Naive thymus-derived CD4-positive, alpha-beta T cell (primary cell): ENCODE results near the gene TMEM163. TPM values are rescaled to one million over a fixed set of nuclear protein-coding genes. Genes with fewer than 3 reads are reported as not detected.
A peak's percentile ranks its signal among the peaks of the same experiment; 100 is the strongest.

Experiments used
- ATAC-seq: fragments of 150-1000 bp; cut with Tn5 transposase; 2 replicates; pipeline ENCODE4 v1.10.0; 2021; ENCODE audit warnings: mild to moderate bottlenecking, moderate library complexity
- CTCF ChIA-PET: fragments of 350-600 bp; sonication (Branson Sonifier 250); formaldehyde crosslinking; loops from one replicate; lab custom pipeline; 2021; ENCODE audit warnings: antibody characterized with exemption; lab: Charles Lee
- POLR2A ChIA-PET: fragments of 350-600 bp; sonication (Branson Sonifier 250); formaldehyde crosslinking; loops from one replicate; lab custom pipeline; 2021; ENCODE audit warnings: antibody characterized with exemption, inconsistent platforms; lab: Charles Lee
- DNase-seq, 9 donors: peaks; one replicate each; pipeline versions ENCODE4 v3.0.0 to v3.0.0-alpha.2; 2020 to 2022; ENCODE audit warnings: mixed read lengths in 1 of 9
- H3K27ac ChIP-seq: one replicate; pipeline ENCODE4 v1.7.0; 2013; ENCODE audit warnings: mild to moderate bottlenecking, low read depth, low read length, moderate library complexity
- H3K27me3 ChIP-seq, 2 donors: one replicate each; pipeline ENCODE4 v1.7.0; 2013; ENCODE audit warnings: low read length in 2 of 2, mild to moderate bottlenecking in 2 of 2, moderate library complexity in 2 of 2; ENCODE audit not compliant: control insufficient read depth in 2 of 2, insufficient read depth in 2 of 2
- H3K36me3 ChIP-seq, 3 experiments: 1 replicate in 2 of 3; 2 replicates in 1 of 3; pipeline ENCODE4 v1.7.0; 2013; ENCODE audit warnings: low read length in 3 of 3, mild to moderate bottlenecking in 3 of 3, moderate library complexity in 1 of 3; ENCODE audit not compliant: insufficient read depth in 3 of 3, control insufficient read depth in 2 of 3
- H3K4me1 ChIP-seq, 2 donors: one replicate each; pipeline ENCODE4 v1.7.0; 2013; ENCODE audit warnings: low read length in 2 of 2, mild to moderate bottlenecking in 2 of 2, moderate library complexity in 1 of 2; ENCODE audit not compliant: control insufficient read depth in 2 of 2, insufficient read depth in 2 of 2
- H3K4me3 ChIP-seq: 2 replicates; pipeline ENCODE4 v1.7.0; 2013; ENCODE audit warnings: mild to moderate bottlenecking, low read length
- H3K9me3 ChIP-seq, 3 experiments: 1 replicate in 2 of 3; 2 replicates in 1 of 3; pipeline ENCODE4 v1.7.0; 2013; ENCODE audit warnings: low read length in 3 of 3; ENCODE audit not compliant: control insufficient read depth in 2 of 3
- H3K27ac Mint-ChIP-seq, 9 donors: one replicate each; pipeline ENCODE4 v1.8.0; 2020 to 2022; ENCODE audit warnings: mixed read lengths in 9 of 9, mild to moderate bottlenecking in 8 of 9, moderate library complexity in 5 of 9, inconsistent platforms in 2 of 9
- H3K27me3 Mint-ChIP-seq, 5 donors: one replicate each; pipeline ENCODE4 v1.8.0; 2021 to 2022; ENCODE audit warnings: mixed read lengths in 5 of 5, mild to moderate bottlenecking in 1 of 5
- H3K36me3 Mint-ChIP-seq, 5 donors: one replicate each; pipeline ENCODE4 v1.8.0; 2020 to 2022; ENCODE audit warnings: mixed read lengths in 5 of 5, mild to moderate bottlenecking in 3 of 5, inconsistent platforms in 1 of 5
- H3K4me1 Mint-ChIP-seq, 7 donors: one replicate each; pipeline ENCODE4 v1.8.0; 2020 to 2022; ENCODE audit warnings: mixed read lengths in 7 of 7, mild to moderate bottlenecking in 3 of 7, inconsistent platforms in 1 of 7
- H3K4me3 Mint-ChIP-seq, 10 donors: one replicate each; pipeline ENCODE4 v1.8.0; 2020 to 2022; ENCODE audit warnings: mild to moderate bottlenecking in 10 of 10, mixed read lengths in 10 of 10, moderate library complexity in 6 of 10, inconsistent platforms in 2 of 10
- H3K9me3 Mint-ChIP-seq, 11 donors: one replicate each; pipeline ENCODE4 v1.8.0; 2020 to 2022; ENCODE audit warnings: mixed read lengths in 11 of 11, mild to moderate bottlenecking in 4 of 11, inconsistent platforms in 1 of 11, moderate library complexity in 1 of 11
- intact Hi-C, 2 donors: fragments of 100-400 bp; cut with micrococcal nuclease; formaldehyde crosslinking; loops; one replicate each; pipeline ENCODE4 v1.15.1; 2023
- polyA plus RNA-seq, 2 donors: library from polyadenylated mRNA; unstranded; fragments of 300-500 nt; fragmentation: Illumina TruSeq; gene quantifications; one replicate each; pipeline ENCODE4 v1.2.3, GENCODE V29; 2021
- total RNA-seq, 6 experiments: library from RNA in 5 of 6; stranded (reverse) in 5 of 6; gene quantifications; 1 replicate in 5 of 6; 2 replicates in 1 of 6; pipeline ENCODE4 v1.2.3 and lab custom pipeline; 2021 to 2026

Gene TMEM163
- total and polyA plus RNA-seq, 7 experiments from 2014 or later, result 0.13 to 0.71 (median 0.21) TPM; not detected in 2

DNA sequence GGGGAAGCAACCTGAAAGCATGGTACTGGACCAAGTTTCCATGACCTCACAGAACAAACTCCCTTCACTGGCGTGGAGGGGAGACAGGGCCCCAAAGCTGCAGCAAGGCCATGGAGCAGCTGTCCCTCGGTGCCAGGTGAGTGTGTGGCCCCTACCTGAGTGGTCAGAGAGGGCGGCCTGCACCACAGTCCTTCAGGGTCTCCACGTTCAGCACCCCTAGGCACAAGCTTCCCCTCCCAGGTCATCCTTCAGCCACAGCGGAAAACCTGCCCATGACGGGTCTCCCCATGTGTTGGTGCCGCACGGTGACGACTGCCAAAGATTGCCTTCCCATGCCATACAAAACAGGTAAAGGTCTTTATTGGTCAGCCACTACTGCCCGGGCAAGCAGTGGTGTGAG is 263.4 kb downstream of the TMEM163 start:
- ChIA-PET CTCF (no interaction called here), POLR2A (no interaction called here)
- Histone ChIP-seq H3K9me3 (no peaks in the 10 kb centered on the region), H3K27me3 (no peaks in the 10 kb centered on the region), H3K4me3 (no peak overlapping the region), H3K27ac (no peak overlapping the region), H3K36me3 (peaks cover 0 to 11% (median 0%) of the 10 kb centered on the region in 3 experiments), H3K4me1 (no peaks in the 10 kb centered on the region)
- H3K4me1 Mint-ChIP-seq, result peaks cover 0 to 2% (median 0%) of the 10 kb centered on the region in 7 donors
- ATAC-seq, result no peak
- H3K27ac Mint-ChIP-seq, result no peak overlapping the region
- DNase-seq, result no peak
- H3K36me3 Mint-ChIP-seq, result peaks cover 0 to 8% (median 0%) of the 10 kb centered on the region in 5 donors
- no peaks in the 10 kb centered on the region for H3K9me3 Mint-ChIP-seq
- no peaks in the 10 kb centered on the region for H3K27me3 Mint-ChIP-seq
- no peak overlapping the region for H3K4me3 Mint-ChIP-seq
- intact Hi-C loops, result loop anchor here in 1 of 2 donors (10.0 kb wide), 1 partner anchor 239 kb away; no protein-coding TSS in a partner anchor

DNA sequence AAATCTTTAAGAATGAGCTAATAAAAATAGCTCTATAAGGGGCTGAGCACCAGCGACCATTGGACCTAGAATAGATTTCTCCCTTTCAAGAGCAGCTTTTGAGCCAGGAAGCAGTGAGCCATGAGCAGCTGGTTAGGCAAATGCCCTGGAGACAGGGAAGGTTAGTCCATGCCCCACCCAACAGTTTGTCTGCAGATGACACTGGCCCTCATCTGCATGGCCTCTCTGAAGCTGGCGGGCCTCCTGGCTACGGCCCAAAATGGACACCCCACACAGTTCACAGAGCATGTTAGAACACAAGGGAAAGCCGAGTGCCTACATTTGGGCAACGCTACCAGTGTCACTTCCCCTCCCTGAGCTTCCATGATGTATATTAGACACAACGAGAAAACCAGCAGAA is 263.9 kb downstream of the TMEM163 start:
- Mint-ChIP-seq H3K27me3 (no peaks in the 10 kb centered on the region), H3K4me3 (no peak overlapping the region), H3K27ac (peak overlapping the region in 1 of 9 donors; percentile 84), H3K4me1 (peaks cover 0 to 2% (median 0%) of the 10 kb centered on the region in 7 donors), H3K36me3 (peaks cover 0 to 8% (median 0%) of the 10 kb centered on the region in 5 donors), H3K9me3 (no peaks in the 10 kb centered on the region)
- CTCF ChIA-PET, result no interaction called here
- Histone ChIP-seq H3K27ac (no peak overlapping the region), H3K36me3 (peaks cover 0 to 11% (median 0%) of the 10 kb centered on the region in 3 experiments), H3K27me3 (no peaks in the 10 kb centered on the region), H3K9me3 (no peaks in the 10 kb centered on the region), H3K4me3 (no peak overlapping the region), H3K4me1 (no peaks in the 10 kb centered on the region)
- POLR2A ChIA-PET, result no interaction called here
- DNase-seq, result no peak
- no peak for ATAC-seq
- intact Hi-C loops, result loop anchor here in 1 of 2 donors (10.0 kb wide), 1 partner anchor 240 kb away; no protein-coding TSS in a partner anchor

DNA sequence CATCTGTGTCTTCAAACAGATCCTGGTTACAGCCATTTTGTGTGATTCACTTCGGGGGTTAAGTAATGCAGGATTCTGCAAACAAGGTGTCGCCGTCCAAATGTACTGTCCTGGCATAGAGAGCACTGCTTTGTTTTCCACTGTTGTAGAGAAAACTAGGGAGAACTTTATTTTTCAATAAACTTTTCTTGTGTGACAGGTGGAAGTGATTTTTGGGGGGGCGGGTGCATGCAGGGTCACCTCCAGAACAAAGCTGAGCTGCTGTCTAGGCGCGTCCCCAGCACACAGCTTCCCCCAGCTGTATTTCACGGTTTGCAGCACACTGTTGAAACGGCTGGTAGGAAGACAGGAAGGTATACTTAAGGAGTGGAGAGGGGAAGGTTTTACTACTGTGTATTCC is 264.4 kb downstream of the TMEM163 start:
- no peaks in the 10 kb centered on the region for H3K9me3 ChIP-seq
- intact Hi-C loops, result loop anchor here in 1 of 2 donors (10.0 kb wide), 1 partner anchor 240 kb away; no protein-coding TSS in a partner anchor
- Mint-ChIP-seq H3K27me3 (no peaks in the 10 kb centered on the region), H3K4me3 (no peak overlapping the region), H3K36me3 (peaks cover 0 to 8% (median 0%) of the 10 kb centered on the region in 5 donors), H3K27ac (peak overlapping the region in 1 of 9 donors; percentile 13), H3K4me1 (peaks cover 0 to 2% (median 0%) of the 10 kb centered on the region in 7 donors), H3K9me3 (no peaks in the 10 kb centered on the region)
- no peaks in the 10 kb centered on the region for H3K27me3 ChIP-seq
- H3K27ac ChIP-seq, result no peak overlapping the region
- peaks cover 0 to 16% (median 0%) of the 10 kb centered on the region in 3 experiments for H3K36me3 ChIP-seq
- POLR2A ChIA-PET, result interaction anchor here (0.6 kb wide), 1 partner anchor 230 kb away, joined by 3 read pairs; no protein-coding TSS in a partner anchor
- no peak overlapping the region for H3K4me3 ChIP-seq
- CTCF ChIA-PET, result no interaction called here
- no peaks in the 10 kb centered on the region for H3K4me1 ChIP-seq
- DNase-seq (no peak), ATAC-seq (no peak)

DNA sequence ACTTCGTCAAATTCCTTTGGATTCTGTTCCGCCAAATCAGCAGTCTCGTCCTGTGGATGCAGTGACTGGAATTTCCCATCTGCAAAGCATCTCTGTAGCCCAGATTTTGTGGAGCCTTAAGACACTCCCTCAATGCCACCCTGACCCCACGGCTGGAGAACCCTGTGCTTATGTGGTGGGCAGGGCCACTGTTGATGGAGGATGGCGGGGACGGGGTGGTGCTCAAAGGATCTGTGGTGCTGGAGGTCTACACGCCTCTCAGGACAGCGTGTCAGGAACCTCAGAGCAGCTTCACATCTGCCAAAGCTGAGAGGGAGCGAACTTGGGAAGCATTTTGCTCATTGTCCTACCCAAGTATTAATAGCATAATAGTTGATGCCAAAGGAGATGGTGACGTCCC is 264.8 kb downstream of the TMEM163 start:
- intact Hi-C loops, result loop anchor here in 1 of 2 donors (10.0 kb wide), 1 partner anchor 241 kb away; no protein-coding TSS in a partner anchor

DNA sequence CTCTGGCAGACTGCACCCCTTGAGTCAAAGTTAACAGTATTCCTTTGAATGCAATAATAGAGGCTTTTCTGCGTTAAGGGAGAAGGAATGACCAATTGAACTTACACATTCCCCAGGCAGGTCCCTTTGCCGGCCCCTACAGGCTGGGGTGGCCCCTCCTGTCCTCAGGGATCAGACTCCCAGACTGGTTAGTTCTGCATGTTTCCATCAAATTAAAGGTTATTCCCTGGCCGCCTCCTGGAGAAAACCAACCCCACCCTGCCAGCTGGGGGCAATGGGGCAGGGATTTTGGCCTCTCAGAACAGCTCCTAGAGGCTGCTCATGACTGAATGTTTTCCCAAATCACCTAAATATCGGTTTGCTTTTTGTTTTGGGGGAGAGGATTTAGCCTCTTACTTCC is 265.3 kb downstream of the TMEM163 start:
- H3K27ac Mint-ChIP-seq, result no peak overlapping the region
- H3K9me3 Mint-ChIP-seq, result no peaks in the 10 kb centered on the region
- intact Hi-C loops, result loop anchor here in 1 of 2 donors (10.0 kb wide), 1 partner anchor 241 kb away; no protein-coding TSS in a partner anchor
- CTCF ChIA-PET, result interaction anchor here (0.8 kb wide), 1 partner anchor 17 kb away, joined by 3 read pairs; no protein-coding TSS in a partner anchor
- Histone ChIP-seq H3K4me1 (no peaks in the 10 kb centered on the region), H3K36me3 (peaks cover 0 to 24% (median 0%) of the 10 kb centered on the region in 3 experiments), H3K27me3 (no peaks in the 10 kb centered on the region), H3K4me3 (no peak overlapping the region), H3K9me3 (no peaks in the 10 kb centered on the region), H3K27ac (no peak overlapping the region)
- POLR2A ChIA-PET, result no interaction called here
- DNase-seq (no peak), ATAC-seq (no peak)
- H3K4me3 Mint-ChIP-seq, result no peak overlapping the region
- H3K4me1 Mint-ChIP-seq, result peaks cover 0 to 2% (median 0%) of the 10 kb centered on the region in 7 donors
- peaks cover 0 to 8% (median 0%) of the 10 kb centered on the region in 5 donors for H3K36me3 Mint-ChIP-seq
- no peaks in the 10 kb centered on the region for H3K27me3 Mint-ChIP-seq

More for the DNA sequence above, 264.8 kb downstream of the TMEM163 start:
- H3K36me3 ChIP-seq, result peaks cover 0 to 19% (median 0%) of the 10 kb centered on the region in 3 experiments
- no peak overlapping the region for H3K27ac ChIP-seq
- no peaks in the 10 kb centered on the region for H3K4me1 ChIP-seq
- peaks cover 0 to 8% (median 0%) of the 10 kb centered on the region in 5 donors for H3K36me3 Mint-ChIP-seq
- ATAC-seq, result no peak
- peak overlapping the region in 1 of 9 donors; percentile 13 for H3K27ac Mint-ChIP-seq
- no peak for DNase-seq
- no peaks in the 10 kb centered on the region for H3K9me3 ChIP-seq
- ChIA-PET POLR2A (interaction anchor here (0.6 kb wide), 1 partner anchor 230 kb away, joined by 3 read pairs; no protein-coding TSS in a partner anchor), CTCF (no interaction called here)
- H3K4me1 Mint-ChIP-seq, result peaks cover 0 to 2% (median 0%) of the 10 kb centered on the region in 7 donors
- H3K27me3 ChIP-seq, result no peaks in the 10 kb centered on the region
- no peaks in the 10 kb centered on the region for H3K9me3 Mint-ChIP-seq
- H3K4me3 ChIP-seq, result no peak overlapping the region
- no peaks in the 10 kb centered on the region for H3K27me3 Mint-ChIP-seq
- no peak overlapping the region for H3K4me3 Mint-ChIP-seq

DNA sequence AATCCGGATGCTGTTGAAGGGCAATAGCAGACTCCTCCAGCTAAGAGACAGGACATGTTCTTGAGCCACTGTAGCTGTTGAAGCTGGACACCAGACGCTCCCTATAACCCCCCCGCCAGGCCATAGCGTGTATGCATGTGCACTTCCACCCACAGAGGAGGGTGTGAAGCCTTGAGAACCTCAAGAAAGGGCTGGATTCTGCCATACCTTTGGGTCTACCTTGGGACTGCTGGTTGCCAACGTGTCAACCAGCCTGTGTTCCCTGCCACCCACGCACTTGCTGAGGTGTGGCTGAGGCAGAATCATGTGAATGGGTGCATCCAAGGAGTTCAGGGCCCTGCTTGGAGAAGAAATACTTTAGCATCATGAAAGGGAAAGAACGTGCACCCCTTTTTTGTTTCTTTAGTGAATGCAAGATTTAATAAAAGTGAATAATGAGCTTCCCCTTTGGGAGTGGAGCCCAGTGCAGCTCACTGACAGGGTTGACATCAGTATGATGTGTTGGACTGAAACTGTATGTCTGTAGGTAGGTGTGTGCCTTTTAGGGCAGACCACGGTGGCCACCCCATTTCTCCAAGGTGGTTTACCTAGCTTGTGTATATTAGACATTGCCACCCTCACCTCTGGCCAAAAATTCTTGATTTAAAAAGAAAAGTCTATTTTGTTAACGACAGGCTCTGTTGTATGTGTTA is 266.6 kb downstream of the TMEM163 start:
- H3K36me3 Mint-ChIP-seq, result peaks cover 0 to 11% (median 0%) of the 10 kb centered on the region in 5 donors
- H3K27me3 Mint-ChIP-seq, result no peaks in the 10 kb centered on the region
- Histone ChIP-seq H3K4me3 (no peak overlapping the region), H3K9me3 (no peaks in the 10 kb centered on the region), H3K27me3 (no peaks in the 10 kb centered on the region), H3K27ac (no peak overlapping the region), H3K36me3 (peaks cover 0 to 36% (median 0%) of the 10 kb centered on the region in 3 experiments), H3K4me1 (no peaks in the 10 kb centered on the region)
- ATAC-seq, result no peak
- ChIA-PET CTCF (interaction anchor here (0.5 to 2.2 kb wide), 4 partner anchors 11 to 1440 kb away, joined by 3 to 11 read pairs (median 6); no protein-coding TSS in a partner anchor), POLR2A (interaction anchor here (0.6 kb wide), 1 partner anchor 596 kb away, joined by 3 read pairs; no protein-coding TSS in a partner anchor)
- no peaks in the 10 kb centered on the region for H3K9me3 Mint-ChIP-seq
- intact Hi-C loops, result loop anchor here in 1 of 2 donors (10.0 kb wide), 1 partner anchor 243 kb away; no protein-coding TSS in a partner anchor
- DNase-seq, result no peak
- no peak overlapping the region for H3K4me3 Mint-ChIP-seq
- peak overlapping the region in 4 of 9 donors; percentile 8 to 70 (median 32) for H3K27ac Mint-ChIP-seq
- peaks cover 0 to 2% (median 0%) of the 10 kb centered on the region in 7 donors for H3K4me1 Mint-ChIP-seq
